Lower leg skin (tissue), 3 donors: Measurements from ENCODE around the gene ARRDC3.

ENCODE experiments used
- CTCF ChIP-seq, 3 donors: fragments of 450-650 bp; IDR thresholded peaks; one replicate each; pipeline ENCODE4 v1.5.1; 2016; ENCODE audit warnings: antibody characterized with exemption in 3 of 3, mild to moderate bottlenecking in 3 of 3, moderate library complexity in 2 of 3
- POLR2A ChIP-seq, 2 donors: fragments of 450-650 bp; IDR thresholded peaks; one replicate each; pipeline ENCODE4 v1.6.1; 2016 to 2017; ENCODE audit warnings: antibody characterized with exemption in 2 of 2, mild to moderate bottlenecking in 1 of 2, moderate library complexity in 1 of 2

GRCh38 chr5:91319667-91320066 lies 63.5 kb downstream of the ARRDC3 start:
- TF ChIP-seq CTCF (IDR thresholded peaks at IDR 0.05) (no peak), POLR2A (IDR thresholded peaks at IDR 0.05) (no peak)
